A549 (cell line): Measurements from ENCODE around the gene PLEKHH2. TPM values are rescaled to one million over a fixed set of nuclear protein-coding genes. Genes with fewer than 3 reads are reported as not detected.

Experiments used
- ATAC-seq, 2 experiments: fragments of 200-7000 bp in 1 of 2; fragments of >200 bp in 1 of 2; cut with Nextera tagmentation in 1 of 2; cut with Tn5 transposase in 1 of 2; 3 replicates each; pipeline versions ENCODE4 v1.8.0 to v1.9.1; 2018 to 2020; ENCODE audit warnings: mild to moderate bottlenecking in 1 of 2, moderate library complexity in 1 of 2
- CTCF ChIA-PET: fragments of 300-600 bp; sonication (Branson Sonifier 250); formaldehyde crosslinking; extraction: SDS; loops from one replicate; lab custom pipeline; 2021; ENCODE audit warnings: antibody characterized with exemption, inconsistent platforms; lab: Yijun Ruan, JAX
- POLR2A ChIA-PET: fragments of 350-600 bp; formaldehyde crosslinking; extraction: SDS; loops from one replicate; lab custom pipeline; 2021; ENCODE audit warnings: antibody characterized with exemption, inconsistent platforms; lab: Yijun Ruan, JAX
- DNase-seq, 2 experiments: peaks; one replicate each; pipeline versions ENCODE4 v3.0.0 to v3.0.0-alpha.2; 2011 to 2016; ENCODE audit warnings: low read depth in 1 of 2, low spot score in 1 of 2
- FAIRE-seq: peaks from 2 replicates; lab custom pipeline; 2011; peaks lifted over from hg19 to GRCh38; lab: Jason Lieb, UNC
- H3K27ac ChIP-seq, 2 experiments: fragments of >200 bp; sonication (Bioruptor Twin); formaldehyde crosslinking; 3 replicates each; pipeline ENCODE4 v1.5.1; 2016 to 2017
- H3K4me1 ChIP-seq: fragments of >200 bp; sonication (Bioruptor Twin); formaldehyde crosslinking; 3 replicates; pipeline ENCODE4 v1.6.1; 2016
- H3K4me2 ChIP-seq: fragments of >200 bp; sonication (Bioruptor Twin); formaldehyde crosslinking; 3 replicates; pipeline ENCODE4 v1.6.1; 2016
- H3K4me3 ChIP-seq: fragments of >200 bp; sonication (Bioruptor Twin); formaldehyde crosslinking; 3 replicates; pipeline ENCODE4 v1.5.1; 2016
- H3K9me3 ChIP-seq: fragments of >200 bp; sonication (Bioruptor Twin); formaldehyde crosslinking; 3 replicates; pipeline ENCODE4 v1.6.1; 2016
- CEBPB ChIP-seq, 2 experiments: fragments of >200 bp in 1 of 2; sonication (Bioruptor Twin) in 1 of 2; formaldehyde crosslinking in 1 of 2; IDR thresholded peaks; 2 replicates each; pipeline ENCODE4 v1.6.1; 2012 to 2016
- CHD4 ChIP-seq: fragments of 200-600 bp; sonication (generic); IDR thresholded peaks from 2 replicates; pipeline ENCODE4 v1.6.1; 2016; ENCODE audit warnings: antibody characterized with exemption, mild to moderate bottlenecking, borderline replicate concordance
- CTCF ChIP-seq: fragments of >200 bp; sonication (Bioruptor Twin); formaldehyde crosslinking; IDR thresholded peaks from 3 replicates; pipeline ENCODE4 v1.5.1; 2016
- E2F6 ChIP-seq: IDR thresholded peaks from 2 replicates; pipeline ENCODE4 v1.6.1; 2012; ENCODE audit warnings: low read depth, borderline replicate concordance
- EHMT2 ChIP-seq: fragments of 200-600 bp; sonication (generic); IDR thresholded peaks from 2 replicates; pipeline ENCODE4 v1.6.1; 2016; ENCODE audit warnings: antibody characterized with exemption, low read depth, mild to moderate bottlenecking, moderate library complexity
- ELK1 ChIP-seq: fragments of 150-350 bp; IDR thresholded peaks from 2 replicates; pipeline ENCODE4 v1.6.1; 2014; ENCODE audit warnings: low read depth, mild to moderate bottlenecking, low read length
- ESRRA ChIP-seq: fragments of 150-350 bp; IDR thresholded peaks from 2 replicates; pipeline ENCODE4 v1.6.1; 2014; ENCODE audit warnings: mild to moderate bottlenecking, low read length, borderline replicate concordance
- FOSB ChIP-seq: fragments of 250-450 bp; sonication (Bioruptor Pico); IDR thresholded peaks from 2 replicates; pipeline ENCODE4 v1.5.0; 2020; ENCODE audit warnings: mild to moderate bottlenecking, moderate library complexity
- FOSL2 ChIP-seq, 2 experiments: fragments of 450-650 bp in 1 of 2; fragments of >200 bp in 1 of 2; sonication (Bioruptor Twin) in 1 of 2; formaldehyde crosslinking; IDR thresholded peaks; 2 replicates each; pipeline versions ENCODE4 v1.5.0 to v1.6.1; 2016 to 2020; ENCODE audit warnings: mild to moderate bottlenecking in 1 of 2, moderate library complexity in 1 of 2
- FOXS1 ChIP-seq: fragments of 250-450 bp; sonication (Bioruptor Pico); IDR thresholded peaks from 2 replicates; pipeline ENCODE4 v1.5.0; 2020; ENCODE audit warnings: mild to moderate bottlenecking, moderate library complexity
- HEYL ChIP-seq: fragments of 250-450 bp; sonication (Bioruptor Pico); IDR thresholded peaks from 2 replicates; pipeline ENCODE4 v1.8.0; 2021; ENCODE audit warnings: mild to moderate bottlenecking, moderate library complexity
- HMGXB4 ChIP-seq: fragments of 250-450 bp; sonication (Bioruptor Pico); IDR thresholded peaks from 2 replicates; pipeline ENCODE4 v1.5.0; 2021; ENCODE audit warnings: mild to moderate bottlenecking, moderate library complexity, borderline replicate concordance
- HOXB13 ChIP-seq: fragments of 250-450 bp; sonication (Bioruptor Pico); IDR thresholded peaks from 2 replicates; pipeline ENCODE4 v1.5.0; 2020; ENCODE audit warnings: low read depth, mild to moderate bottlenecking, moderate library complexity
- HOXB5 ChIP-seq: fragments of 250-450 bp; sonication (Bioruptor Pico); IDR thresholded peaks from 2 replicates; pipeline ENCODE4 v1.5.0; 2020; ENCODE audit warnings: mild to moderate bottlenecking, moderate library complexity
- JUN ChIP-seq, 2 experiments: fragments of >200 bp; sonication (Bioruptor Twin); formaldehyde crosslinking; IDR thresholded peaks; 2 replicates in 1 of 2; 3 replicates in 1 of 2; pipeline ENCODE4 v1.6.1; 2016 to 2017
- KDM1A ChIP-seq: fragments of 200-600 bp; sonication (generic); IDR thresholded peaks from 2 replicates; pipeline ENCODE4 v1.6.1; 2016; ENCODE audit warnings: low read depth, mild to moderate bottlenecking
- KDM5A ChIP-seq: fragments of 200-600 bp; sonication (generic); IDR thresholded peaks from 2 replicates; pipeline ENCODE4 v1.6.1; 2016; ENCODE audit warnings: antibody characterized with exemption, mild to moderate bottlenecking
- MAZ ChIP-seq: fragments of 150-350 bp; IDR thresholded peaks from 2 replicates; pipeline ENCODE4 v1.6.1; 2014; ENCODE audit warnings: antibody characterized with exemption, low read depth, low read length, borderline replicate concordance
- NFE2L2 ChIP-seq: fragments of 150-350 bp; conservative IDR thresholded peaks from 2 replicates; pipeline ENCODE4 v1.6.1; 2014; ENCODE audit warnings: low read length
- POLR2A ChIP-seq: IDR thresholded peaks from 2 replicates; pipeline ENCODE4 v1.6.1; 2012; ENCODE audit warnings: mild to moderate bottlenecking, low read length
- POLR2AphosphoS2 ChIP-seq: conservative IDR thresholded peaks from 2 replicates; pipeline ENCODE4 v1.6.1; 2012; ENCODE audit warnings: low read length, improper control_type of control experiment, inconsistent platforms
- RNF2 ChIP-seq: fragments of 200-600 bp; sonication (generic); IDR thresholded peaks from 2 replicates; pipeline ENCODE4 v1.6.1; 2016; ENCODE audit warnings: low read depth, mild to moderate bottlenecking, antibody characterized with exemption, moderate library complexity, borderline replicate concordance
- SMC3 ChIP-seq: fragments of >200 bp; sonication (Bioruptor Twin); formaldehyde crosslinking; IDR thresholded peaks from 3 replicates; pipeline ENCODE4 v1.6.1; 2018; ENCODE audit warnings: inconsistent platforms
- SREBF2 ChIP-seq: fragments of 450-650 bp; IDR thresholded peaks from 2 replicates; pipeline ENCODE4 v1.6.1; 2014; ENCODE audit warnings: mild to moderate bottlenecking, moderate library complexity
- TFCP2L1 ChIP-seq: fragments of 250-450 bp; sonication (Bioruptor Pico); IDR thresholded peaks from 2 replicates; pipeline ENCODE4 v1.5.0; 2021; ENCODE audit warnings: mild to moderate bottlenecking
- ZNF302 ChIP-seq: fragments of 250-450 bp; sonication (Bioruptor Pico); IDR thresholded peaks from 2 replicates; pipeline ENCODE4 v1.9.0; 2021; ENCODE audit warnings: inconsistent platforms, mild to moderate bottlenecking, moderate library complexity
- WGBS: methylation state at CpG from one replicate; pipeline ENCODE4 v1.1.6; 2017; ENCODE audit errors: missing lambda C conversion rate; 5-methylcytosine and 5-hydroxymethylcytosine counted together
- polyA plus RNA-seq, 4 experiments: library from polyadenylated mRNA; depleted of rRNA in 3 of 4; stranded (reverse); fragments of >200 nt; fragmentation: RNase III in 1 of 4; extraction: RNeasy Plus Mini Kit Qiagen cat#74134 plus additional on column Dnase treatment in 1 of 4; gene quantifications; 2 replicates in 3 of 4; 3 replicates in 1 of 4; pipeline ENCODE4 v1.2.3, GENCODE V29; 2011 to 2017

PLEKHH2 gene
- polyA plus RNA-seq, 2 of the 4 experiments (the other 2 are of a cell fraction) = 0.92 to 14.9 TPM

GRCh38 chr2:43737097-43737854 lies 100.2 kb downstream of the PLEKHH2 start:
- H3K4me3 ChIP-seq = no peak overlapping the region
- peak in 1 of 2 experiments; percentile 29 for DNase-seq
- peak overlapping the region; percentile 33; the same call in 2 of the 3 replicates for H3K4me2 ChIP-seq
- POLR2A ChIA-PET = no interaction called here
- peak; percentile 71 to 82 for ATAC-seq
- H3K9me3 ChIP-seq = no peaks in the 10 kb centered on the region
- CTCF ChIA-PET = interaction anchor here (0.7 to 1.5 kb wide), 6 partner anchors 9 to 65 kb away, joined by 3 to 5 read pairs (median 4); no protein-coding TSS in a partner anchor
- FAIRE-seq = no peak
- H3K27ac ChIP-seq = peak overlapping the region in 1 of 2 experiments; percentile 25; a peak in 2 of 6 replicates
- WGBS = 62% methylated on average over 8 of the region's 8 CpGs
- peaks cover 14% of the 10 kb centered on the region; the same call in 2 of the 3 replicates for H3K4me1 ChIP-seq
- no peak for TF ChIP-seq JUN (IDR thresholded peaks at IDR 0.05)
- no peak for TF ChIP-seq FOSL2 (IDR thresholded peaks at IDR 0.05)
- peak; percentile 30; the same call in 1 of the 2 replicates for TF ChIP-seq FOSL2 (CRISPR knock-in tag; IDR thresholded peaks at IDR 0.05)

- Histone ChIP-seq H3K27ac (peak overlapping the region in 1 of 2 experiments; percentile 25; a peak in 2 of 6 replicates), H3K4me2 (no peak overlapping the region), H3K4me1 (peaks cover 14% of the 10 kb centered on the region; the same call in 2 of the 3 replicates), H3K9me3 (no peaks in the 10 kb centered on the region), H3K4me3 (no peak overlapping the region)
- DNase-seq = no peak
- TF ChIP-seq ZNF302 (CRISPR knock-in tag) = no peak
- TF ChIP-seq CTCF = no peak
- TF ChIP-seq KDM5A = no peak
- no peak for TF ChIP-seq HEYL (CRISPR knock-in tag)
- TF ChIP-seq KDM1A = no peak
- no peak for TF ChIP-seq ESRRA
- TF ChIP-seq SMC3 = no peak
- no peak for TF ChIP-seq ELK1
- no peak for TF ChIP-seq MAZ
- TF ChIP-seq CHD4 = no peak
- TF ChIP-seq RNF2 = no peak
- TF ChIP-seq TFCP2L1 (CRISPR knock-in tag) = no peak
- no peak for TF ChIP-seq FOSB (CRISPR knock-in tag)
- no peak for TF ChIP-seq POLR2AphosphoS2
- no peak for FAIRE-seq
- POLR2A ChIA-PET = no interaction called here
- 92% methylated on average over 2 of the region's 2 CpGs for WGBS
- ATAC-seq = no peak
- CTCF ChIA-PET = interaction anchor here (0.9 to 1.4 kb wide), 3 partner anchors 14 to 64 kb away, joined by 3 to 5 read pairs (median 3); no protein-coding TSS in a partner anchor
Measured at GRCh38 chr2:43737855-43738254, 100.8 kb downstream of the PLEKHH2 start.

GRCh38 chr2:43738257-43738656 lies 101.2 kb downstream of the PLEKHH2 start:
- DNase-seq (no peak), FAIRE-seq (peak; percentile 7), ATAC-seq (no peak)
- no peak overlapping the region for H3K27ac ChIP-seq
- ChIA-PET POLR2A (no interaction called here), CTCF (interaction anchor here (0.9 to 1.4 kb wide), 3 partner anchors 14 to 64 kb away, joined by 3 to 5 read pairs (median 3); no protein-coding TSS in a partner anchor)
- H3K4me2 ChIP-seq = no peak overlapping the region
- H3K4me1 ChIP-seq = peaks cover 14% of the 10 kb centered on the region; the same call in 2 of the 3 replicates
- 86% methylated on average over 2 of the region's 2 CpGs for WGBS
- H3K4me3 ChIP-seq = no peak overlapping the region
- TF ChIP-seq HOXB5 (CRISPR knock-in tag) (no peak), HMGXB4 (CRISPR knock-in tag) (no peak), NFE2L2 (no peak), E2F6 (no peak), HOXB13 (no peak), CEBPB (IDR thresholded peaks at IDR 0.05) (no peak), ZNF302 (CRISPR knock-in tag) (no peak), POLR2A (no peak), SREBF2 (no peak), FOXS1 (no peak), EHMT2 (no peak)
- no peaks in the 10 kb centered on the region for H3K9me3 ChIP-seq
